Ascending aorta (tissue), 2 donors: ENCODE results near the gene TGFBR3. TPM values are rescaled to one million over a fixed set of nuclear protein-coding genes. Genes with fewer than 3 reads are reported as not detected.
"Not testable (repeated sequence)": the region's sequence is repeated elsewhere in the genome, so short reads cannot be mapped to it uniquely, and the experiment has no call there.

Experiments
- DNase-seq, 2 donors: peaks; one replicate each; pipeline ENCODE4 v3.0.0-alpha.2; 2019; ENCODE audit warnings: low spot score in 2 of 2
- H3K27ac ChIP-seq, 2 donors: fragments of 200-600 bp; sonication (generic); one replicate each; pipeline ENCODE4 v1.5.1; 2016 to 2017; ENCODE audit warnings: mild to moderate bottlenecking in 1 of 2
- H3K27me3 ChIP-seq: fragments of 200-600 bp; sonication (generic); one replicate; pipeline ENCODE4 v1.5.1; 2017
- H3K36me3 ChIP-seq, 2 donors: fragments of 200-600 bp; sonication (generic); one replicate each; pipeline ENCODE4 v1.5.1; 2016
- H3K4me1 ChIP-seq, 2 donors: fragments of 200-600 bp; sonication (generic); one replicate each; pipeline ENCODE4 v1.5.1; 2016 to 2017; ENCODE audit warnings: mild to moderate bottlenecking in 1 of 2
- H3K4me3 ChIP-seq, 2 donors: fragments of 200-600 bp; sonication (generic); one replicate each; pipeline ENCODE4 v1.5.1; 2016 to 2017; ENCODE audit warnings: mild to moderate bottlenecking in 1 of 2
- H3K9me3 ChIP-seq, 2 donors: fragments of 200-600 bp; sonication (generic); one replicate each; pipeline ENCODE4 v1.5.1; 2016
- intact Hi-C: fragments of 100-400 bp; cut with DNase I; formaldehyde crosslinking; loops from one replicate; pipeline ENCODE4 v1.15.1; 2023
- total RNA-seq: library from RNA; depleted of rRNA; stranded (reverse); fragments of >200 nt; gene quantifications from one replicate; pipeline ENCODE4 v1.1.0, GENCODE V29; 2016
- TF ChIP-seq, protein P1 (sequence below), 3 experiments: fragments of 200-600 bp in 2 of 3; fragments of 450-650 bp in 1 of 3; sonication (generic) in 2 of 3; IDR thresholded peaks; one replicate each; pipeline ENCODE4 v1.5.1; 2016 to 2019; ENCODE audit warnings: antibody characterized with exemption in 3 of 3, mild to moderate bottlenecking in 1 of 3, moderate library complexity in 1 of 3

Gene TGFBR3
- total RNA-seq, 1 donor from 2014 or later = 127 TPM

- H3K27ac ChIP-seq = no peak overlapping the region
- DNase-seq = no peak
- no peaks in the 10 kb centered on the region for H3K27me3 ChIP-seq
- TF ChIP-seq, protein P1, sequence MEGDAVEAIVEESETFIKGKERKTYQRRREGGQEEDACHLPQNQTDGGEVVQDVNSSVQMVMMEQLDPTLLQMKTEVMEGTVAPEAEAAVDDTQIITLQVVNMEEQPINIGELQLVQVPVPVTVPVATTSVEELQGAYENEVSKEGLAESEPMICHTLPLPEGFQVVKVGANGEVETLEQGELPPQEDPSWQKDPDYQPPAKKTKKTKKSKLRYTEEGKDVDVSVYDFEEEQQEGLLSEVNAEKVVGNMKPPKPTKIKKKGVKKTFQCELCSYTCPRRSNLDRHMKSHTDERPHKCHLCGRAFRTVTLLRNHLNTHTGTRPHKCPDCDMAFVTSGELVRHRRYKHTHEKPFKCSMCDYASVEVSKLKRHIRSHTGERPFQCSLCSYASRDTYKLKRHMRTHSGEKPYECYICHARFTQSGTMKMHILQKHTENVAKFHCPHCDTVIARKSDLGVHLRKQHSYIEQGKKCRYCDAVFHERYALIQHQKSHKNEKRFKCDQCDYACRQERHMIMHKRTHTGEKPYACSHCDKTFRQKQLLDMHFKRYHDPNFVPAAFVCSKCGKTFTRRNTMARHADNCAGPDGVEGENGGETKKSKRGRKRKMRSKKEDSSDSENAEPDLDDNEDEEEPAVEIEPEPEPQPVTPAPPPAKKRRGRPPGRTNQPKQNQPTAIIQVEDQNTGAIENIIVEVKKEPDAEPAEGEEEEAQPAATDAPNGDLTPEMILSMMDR (IDR thresholded peaks at IDR 0.05) = no peak
- no peaks in the 10 kb centered on the region for H3K9me3 ChIP-seq
- H3K4me1 ChIP-seq = peaks cover 0 to 12% of the 10 kb centered on the region in 2 donors
- H3K36me3 ChIP-seq = peaks cover 0 to 9% of the 10 kb centered on the region in 2 donors
- intact Hi-C loops = no loop called here
- H3K4me3 ChIP-seq = no peak overlapping the region
Observed at GRCh38 chr1:91854852-91855534, 31.0 kb downstream of the TGFBR3 start.

- DNase-seq = no peak
- H3K27ac ChIP-seq = no peak overlapping the region
- peaks cover 0 to 12% of the 10 kb centered on the region in 2 donors for H3K4me1 ChIP-seq
- no peaks in the 10 kb centered on the region for H3K9me3 ChIP-seq
- no peaks in the 10 kb centered on the region for H3K27me3 ChIP-seq
- no peak overlapping the region for H3K4me3 ChIP-seq
- intact Hi-C loops = loop anchor here (2.0 kb wide), 1 partner anchor 31 kb away; no protein-coding TSS in a partner anchor
- TF ChIP-seq, protein P1 (IDR thresholded peaks at IDR 0.05) = no peak
- H3K36me3 ChIP-seq = peaks cover 0 to 3% of the 10 kb centered on the region in 2 donors
Observed at GRCh38 chr1:91853397-91853796, 32.6 kb downstream of the TGFBR3 start.

DNA sequence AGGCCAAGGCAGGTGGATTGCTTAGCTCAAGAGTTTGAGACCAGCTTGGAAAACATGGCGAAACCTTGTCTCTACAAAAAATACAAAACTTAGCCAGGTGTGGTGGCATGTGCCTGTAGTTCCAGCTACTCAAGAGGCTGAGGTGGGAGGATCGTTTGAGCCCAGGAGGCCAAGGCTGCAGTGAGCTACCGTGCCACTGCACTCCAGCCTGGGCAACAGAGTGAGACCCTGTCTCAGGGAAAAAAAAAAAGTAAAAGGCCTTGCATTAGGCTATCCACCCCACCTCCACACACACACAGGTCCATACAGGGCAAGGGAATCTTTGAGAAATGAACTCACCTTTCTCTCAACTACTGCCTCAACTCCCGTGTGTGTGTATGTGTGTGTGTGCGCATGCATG is 33.9 kb downstream of the TGFBR3 start:
- Histone ChIP-seq H3K4me1 (peaks cover 0 to 12% of the 10 kb centered on the region in 2 donors), H3K27ac (peak overlapping the region; percentile 65 to 79)
- DNase-seq, H3K4me3 ChIP-seq, H3K36me3 ChIP-seq, H3K27me3 ChIP-seq, H3K9me3 ChIP-seq: not testable (repeated sequence)
- intact Hi-C loops = loop anchor here (2.0 kb wide), 1 partner anchor 33 kb away; no protein-coding TSS in a partner anchor

DNA sequence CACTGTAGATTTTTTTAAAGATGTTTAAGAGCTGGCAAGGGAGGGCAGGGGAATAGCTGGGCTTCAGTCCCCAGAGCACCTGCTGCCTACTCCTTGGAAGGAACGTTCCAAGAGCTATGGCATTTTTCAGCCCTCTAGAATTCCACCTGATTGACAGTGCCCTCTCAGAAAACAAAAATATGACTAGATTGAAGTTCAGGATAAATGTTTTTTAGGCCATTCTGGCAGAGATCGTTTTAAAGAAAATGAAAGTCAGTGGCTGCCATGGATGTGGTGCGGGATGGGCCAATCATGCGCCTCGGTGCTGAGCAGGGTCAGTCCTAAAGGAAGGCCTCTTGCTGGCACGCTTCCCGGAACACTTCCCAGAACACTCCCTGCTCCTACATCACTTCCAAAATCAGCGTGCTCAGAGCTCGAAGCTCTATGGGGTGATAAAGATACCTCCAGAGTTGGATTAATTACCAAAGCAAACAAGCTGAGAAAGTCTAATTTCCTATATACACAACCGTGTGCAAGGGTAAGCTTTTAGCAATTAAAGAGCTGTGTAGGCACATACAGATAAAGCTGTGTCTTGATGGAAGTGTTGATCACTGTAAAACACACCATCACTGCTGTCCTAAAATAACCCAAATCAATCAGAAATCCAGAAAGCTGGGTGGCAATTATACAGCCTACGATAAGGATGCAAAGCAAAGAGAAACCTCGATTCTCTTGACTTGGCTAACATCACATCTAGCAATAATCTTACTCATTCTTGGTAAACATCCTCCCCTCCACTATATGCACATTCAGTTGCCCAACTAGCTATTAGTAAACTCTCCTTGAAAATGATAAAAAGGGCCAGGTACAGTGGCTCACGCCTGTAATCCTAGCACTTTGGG is 34.6 kb downstream of the TGFBR3 start:
- H3K36me3 ChIP-seq = peaks cover 0 to under 1% of the 10 kb centered on the region in 2 donors
- no peaks in the 10 kb centered on the region for H3K27me3 ChIP-seq
- peak overlapping the region; percentile 65 to 79 for H3K27ac ChIP-seq
- intact Hi-C loops = loop anchor here (2.0 kb wide), 1 partner anchor 33 kb away; no protein-coding TSS in a partner anchor
- peak overlapping the region; percentile 20 to 54 for H3K4me3 ChIP-seq
- DNase-seq = peak; percentile 28 to 94
- H3K9me3 ChIP-seq = no peaks in the 10 kb centered on the region
- TF ChIP-seq, protein P1 (IDR thresholded peaks at IDR 0.05) = no peak
- peaks cover 0 to 18% of the 10 kb centered on the region in 2 donors for H3K4me1 ChIP-seq

GRCh38 chr1:91850708-91851107 is 35.2 kb downstream of the TGFBR3 start:
- Histone ChIP-seq H3K4me1 (peaks cover 5 to 24% of the 10 kb centered on the region in 2 donors), H3K36me3 (no peaks in the 10 kb centered on the region), H3K27ac (peak overlapping the region; percentile 65 to 79), H3K9me3 (no peaks in the 10 kb centered on the region), H3K4me3 (peak overlapping the region; percentile 20 to 54), H3K27me3 (no peaks in the 10 kb centered on the region)
- TF ChIP-seq, protein P1 (IDR thresholded peaks at IDR 0.05) = no peak
- no peak for DNase-seq
- intact Hi-C loops = no loop called here
